ENCODE measurements around the gene BAIAP2.

The BAIAP2 gene

GRCh38 chr17:81019563-81020442 lies 15.1 kb upstream of the BAIAP2 start:
- TF ChIP-seq CREB5 (CRISPR knock-in tag; IDR thresholded peaks at IDR 0.05; ENCODE audit: low read depth) (no peak), SNAI2 (CRISPR knock-in tag; IDR thresholded peaks at IDR 0.05) (no peak), ZFP3 (CRISPR knock-in tag; IDR thresholded peaks at IDR 0.05) (no peak), ISL1 (CRISPR knock-in tag; IDR thresholded peaks at IDR 0.05) (no peak), POU6F1 (CRISPR knock-in tag; IDR thresholded peaks at IDR 0.05; ENCODE audit: borderline replicate concordance, low read depth) (no peak), ZFP30 (CRISPR knock-in tag; IDR thresholded peaks at IDR 0.05) (no peak), ZNF8 (CRISPR knock-in tag; IDR thresholded peaks at IDR 0.05) (no peak), ZNF565 (CRISPR knock-in tag; conservative IDR thresholded peaks at IDR 0.05; ENCODE audit: low read depth) (no peak), ZC3H10 (CRISPR knock-in tag; IDR thresholded peaks at IDR 0.05) (no peak), ARNTL (CRISPR knock-in tag; IDR thresholded peaks at IDR 0.05; ENCODE audit: borderline replicate concordance, low read depth) (no peak), GLIS3 (CRISPR knock-in tag; IDR thresholded peaks at IDR 0.05) (no peak), TCF4 (CRISPR knock-in tag; IDR thresholded peaks at IDR 0.05; ENCODE audit: borderline replicate concordance) (no peak), BACH2 (CRISPR knock-in tag; IDR thresholded peaks at IDR 0.05; ENCODE audit: borderline replicate concordance) (no peak)
- no peak for ATAC-seq

- no peak for ATAC-seq
- TF ChIP-seq TCF4 (CRISPR knock-in tag; IDR thresholded peaks at IDR 0.05; ENCODE audit: borderline replicate concordance) = no peak
Observed at GRCh38 chr17:81020443-81020766, 14.5 kb upstream of the BAIAP2 start.

- no peak for ATAC-seq
- TF ChIP-seq CSDC2 (CRISPR knock-in tag; IDR thresholded peaks at IDR 0.05) = no peak
- no peak for TF ChIP-seq ZNF70 (CRISPR knock-in tag; IDR thresholded peaks at IDR 0.05)
- TF ChIP-seq SNAI2 (CRISPR knock-in tag; IDR thresholded peaks at IDR 0.05) = no peak
- TF ChIP-seq ARNTL (CRISPR knock-in tag; IDR thresholded peaks at IDR 0.05; ENCODE audit: borderline replicate concordance, low read depth) = no peak
- no peak for TF ChIP-seq CREB5 (CRISPR knock-in tag; IDR thresholded peaks at IDR 0.05; ENCODE audit: low read depth)
- no peak for TF ChIP-seq GLIS3 (CRISPR knock-in tag; IDR thresholded peaks at IDR 0.05)
- TF ChIP-seq RARB (CRISPR knock-in tag; IDR thresholded peaks at IDR 0.05) = no peak
- TF ChIP-seq ZFP3 (CRISPR knock-in tag; IDR thresholded peaks at IDR 0.05) = no peak
- TF ChIP-seq POU6F1 (CRISPR knock-in tag; IDR thresholded peaks at IDR 0.05; ENCODE audit: borderline replicate concordance, low read depth) = no peak
- no peak for TF ChIP-seq OSR1 (CRISPR knock-in tag; IDR thresholded peaks at IDR 0.05)
- TF ChIP-seq TSHZ2 (CRISPR knock-in tag; IDR thresholded peaks at IDR 0.05) = no peak
- no peak for TF ChIP-seq PPARA (CRISPR knock-in tag; IDR thresholded peaks at IDR 0.05; ENCODE audit: borderline replicate concordance)
- no peak for TF ChIP-seq CSRNP3 (CRISPR knock-in tag; IDR thresholded peaks at IDR 0.05)
- no peak for TF ChIP-seq TCF4 (CRISPR knock-in tag; IDR thresholded peaks at IDR 0.05; ENCODE audit: borderline replicate concordance)
- TF ChIP-seq ZFP30 (CRISPR knock-in tag; IDR thresholded peaks at IDR 0.05) = no peak
Observed at GRCh38 chr17:81020767-81021497, 14.0 kb upstream of the BAIAP2 start.
